NCI-H524 (cell line): ENCODE data around the gene ADGRG2.

Experiments used
- DNase-seq, 2 experiments: peaks; one replicate each; lab custom pipeline; 2025; lab: John Stamatoyannopoulos, UW

The ADGRG2 gene

DNA sequence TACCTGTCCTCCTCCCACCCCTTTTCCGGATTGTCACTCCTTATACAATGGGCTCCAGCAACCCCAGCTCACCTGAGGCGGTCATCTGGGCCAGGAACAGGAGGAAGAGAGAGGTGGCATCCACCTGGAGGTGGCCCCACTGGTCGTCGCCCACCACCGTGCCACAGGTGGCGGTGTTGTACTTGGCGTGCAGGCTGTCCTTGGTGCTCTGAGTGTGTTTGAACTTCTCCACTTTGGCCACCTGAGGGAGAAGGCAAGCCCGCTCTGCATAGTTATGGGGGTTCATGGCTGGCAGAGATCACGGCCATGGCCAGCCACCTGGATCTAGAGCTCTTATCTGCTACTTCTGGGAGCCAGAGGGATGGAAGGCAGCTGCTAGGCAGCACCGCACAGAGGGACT, 171.2 kb downstream of the ADGRG2 start:
- DNase-seq: no peak

DNA sequence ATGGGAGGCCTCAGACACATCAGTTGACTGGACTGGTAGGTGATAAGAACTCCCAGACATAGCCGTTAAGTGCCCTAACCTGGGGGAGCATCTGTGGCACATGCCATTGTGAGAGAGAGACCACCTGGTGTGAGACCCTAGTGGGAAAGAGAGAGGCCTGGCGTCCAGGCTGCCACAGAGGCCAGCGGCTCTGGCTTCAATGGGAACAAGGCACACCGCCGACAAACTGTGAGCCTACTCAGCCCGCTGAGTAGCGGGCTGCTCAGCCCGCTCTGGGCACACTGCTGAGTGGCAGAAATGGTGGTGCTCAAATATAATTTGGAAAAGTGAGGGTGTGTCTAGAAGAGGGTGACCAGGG, 172.3 kb downstream of the ADGRG2 start:
- DNase-seq: no peak

GRCh38 chrX:18949291-18949943, 172.9 kb downstream of the ADGRG2 start:
- no peak for DNase-seq

GRCh38 chrX:18946611-18947010, 175.7 kb downstream of the ADGRG2 start:
- DNase-seq: no peak

DNA sequence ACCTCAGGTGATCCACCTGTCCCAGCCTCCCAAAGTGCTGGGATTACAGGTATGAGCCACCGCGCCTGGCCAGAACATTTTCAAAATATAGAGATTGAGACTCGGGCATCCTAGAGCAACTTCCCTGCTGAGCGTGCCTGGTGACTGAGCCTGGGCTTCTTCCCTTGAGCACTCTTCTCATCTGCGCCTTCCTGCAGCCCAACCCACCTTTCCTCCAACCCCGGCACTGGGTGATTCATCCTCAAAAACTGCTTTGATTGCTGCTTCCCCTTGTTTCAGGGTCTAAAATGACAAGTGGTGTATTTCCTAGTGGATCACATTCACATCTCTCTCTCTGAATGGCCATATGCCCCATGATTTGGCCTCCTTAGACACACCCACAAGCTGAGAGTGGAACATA, 176.1 kb downstream of the ADGRG2 start:
- no peak for DNase-seq

DNA sequence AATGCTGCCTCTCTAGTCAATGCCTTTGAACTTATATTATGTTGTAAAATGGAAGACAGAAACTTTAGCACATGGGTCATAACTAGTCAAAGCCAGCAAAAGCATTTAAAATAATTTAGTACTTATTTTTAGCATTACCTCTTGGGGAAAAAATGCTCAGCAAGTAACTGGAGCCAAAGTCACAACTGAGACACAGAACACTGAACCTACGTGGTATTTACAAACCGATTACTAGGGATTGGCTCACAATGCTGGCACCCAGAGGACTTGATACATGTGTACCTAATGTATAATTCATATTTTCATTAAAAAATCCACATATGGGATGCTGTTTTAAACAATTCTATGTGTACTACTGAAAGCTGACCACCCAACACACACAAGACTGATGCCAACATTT, 176.8 kb downstream of the ADGRG2 start:
- no peak for DNase-seq

GRCh38 chrX:18944482-18944881, 177.8 kb downstream of the ADGRG2 start:
- DNase-seq: no peak

DNA sequence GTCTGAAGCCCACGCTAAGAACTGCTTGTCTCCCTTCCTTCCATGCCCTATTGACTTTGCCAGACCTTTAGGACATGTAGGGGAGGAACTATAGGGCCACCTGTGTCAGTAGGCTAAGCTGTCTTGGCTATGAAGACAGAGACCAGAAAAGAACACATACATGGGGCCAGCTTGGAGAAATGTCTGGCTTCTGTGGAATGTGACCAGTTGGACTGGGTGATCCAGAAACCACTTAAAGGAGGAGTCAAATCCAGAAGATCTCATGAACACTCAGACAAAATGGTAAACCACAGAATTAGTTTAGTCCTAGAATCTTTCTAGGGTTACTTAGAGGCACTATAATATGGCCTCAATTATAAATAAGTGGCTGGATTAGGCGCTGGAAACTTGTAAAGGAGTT, 180.4 kb downstream of the ADGRG2 start:
- DNase-seq: no peak
